Stomach (tissue), 9 donors: Measurements from ENCODE around the gene AGPAT2. TPM values are rescaled to one million over a fixed set of nuclear protein-coding genes. Genes with fewer than 3 reads are reported as not detected.

Experiments
- DNase-seq, 2 donors: peaks; one replicate each; pipeline versions ENCODE4 v3.0.0 to v3.0.0-alpha.2; 2013 to 2019
- H3K27ac ChIP-seq, 5 donors: fragments of 200-600 bp in 4 of 5; sonication (generic) in 4 of 5; one replicate each; pipeline ENCODE4 v1.5.1; 2013 to 2019; ENCODE audit warnings: mild to moderate bottlenecking in 1 of 5, moderate library complexity in 1 of 5
- H3K27me3 ChIP-seq, 3 donors: fragments of 200-600 bp; sonication (generic); one replicate each; pipeline ENCODE4 v1.5.1; 2017 to 2019; ENCODE audit warnings: mixed run types in 1 of 3
- H3K36me3 ChIP-seq, 4 donors: fragments of 200-600 bp; sonication (generic); 1 replicate in 3 of 4; 2 replicates in 1 of 4; pipeline ENCODE4 v1.5.1; 2016 to 2019
- H3K4me1 ChIP-seq, 4 donors: fragments of 200-600 bp; sonication (generic); one replicate each; pipeline ENCODE4 v1.5.1; 2016 to 2019
- H3K4me3 ChIP-seq, 4 donors: fragments of 200-600 bp; sonication (generic) in 3 of 4; one replicate each; pipeline ENCODE4 v1.5.1; 2016 to 2019; ENCODE audit warnings: mild to moderate bottlenecking in 1 of 4
- H3K9me3 ChIP-seq, 4 donors: fragments of 200-600 bp; sonication (generic); one replicate each; pipeline ENCODE4 v1.5.1; 2016 to 2019
- CTCF ChIP-seq, 7 experiments: fragments of 450-650 bp in 4 of 7; fragments of 200-600 bp in 3 of 7; sonication (generic) in 3 of 7; IDR thresholded peaks; one replicate each; pipeline ENCODE4 v1.5.1; 2016 to 2019; ENCODE audit warnings: antibody characterized with exemption in 7 of 7, control low read depth in 2 of 7, mild to moderate bottlenecking in 1 of 7
- EP300 ChIP-seq: sonication (generic); formaldehyde crosslinking; IDR thresholded peaks from one replicate; pipeline ENCODE4 v1.6.1; 2017; ENCODE audit warnings: antibody characterized with exemption
- POLR2A ChIP-seq, 4 donors: fragments of 450-650 bp; IDR thresholded peaks; one replicate each; pipeline ENCODE4 v1.6.1; 2016; ENCODE audit warnings: antibody characterized with exemption in 4 of 4, control low read depth in 2 of 4, mild to moderate bottlenecking in 1 of 4, moderate library complexity in 1 of 4
- POLR2AphosphoS5 ChIP-seq, 3 donors: sonication (generic); formaldehyde crosslinking; IDR thresholded peaks; one replicate each; pipeline ENCODE4 v1.6.1; 2016; ENCODE audit warnings: antibody characterized with exemption in 3 of 3
- WGBS, 5 donors: extraction: QIAGEN DNeasy Blood & Tissue Kit in 3 of 5; methylation state at CpG; one replicate each; pipeline versions ENCODE4 v1.1.5 to v1.1.7; 2013 to 2018; 5-methylcytosine and 5-hydroxymethylcytosine counted together
- intact Hi-C: fragments of 100-400 bp; cut with DNase I; formaldehyde crosslinking; loops from one replicate; pipeline ENCODE4 v1.15.1; 2023; ENCODE audit warnings: low total_unique reads
- polyA plus RNA-seq, 3 donors: library from polyadenylated mRNA; stranded (reverse); fragments of 200-250 nt; gene quantifications; one replicate each; pipeline ENCODE4 v1.2.3, GENCODE V29; 2013
- total RNA-seq, 5 donors: library from RNA; depleted of rRNA; stranded (reverse); fragments of >200 nt; gene quantifications; one replicate each; pipeline versions ENCODE4 v1.1.0 to v1.2.3, GENCODE V29; 2014 to 2016
- donor health status: healthy with polysubstance abuse.
- donor health status: Bipolar disorder and iron deficiency.
- donor health status: healthy.

Gene AGPAT2
- total and polyA plus RNA-seq, 8 donors: 32.7 to 135 (median 72.0) TPM

- Histone ChIP-seq H3K27ac (peak overlapping the region in 1 of 5 donors; percentile 3), H3K36me3 (peaks cover 4 to 21% (median 20%) of the 10 kb centered on the region in 4 donors), H3K27me3 (peaks cover 0 to 73% (median 43%) of the 10 kb centered on the region in 3 donors), H3K4me3 (peak overlapping the region; percentile 8 to 52 (median 48)), H3K4me1 (peaks cover 11 to 44% (median 33%) of the 10 kb centered on the region in 4 donors), H3K9me3 (no peaks in the 10 kb centered on the region)
- intact Hi-C loops: no loop called here
- TF ChIP-seq EP300: no peak
- TF ChIP-seq POLR2A (IDR thresholded peaks at IDR 0.05): no peak
- no peak for TF ChIP-seq CTCF (IDR thresholded peaks at IDR 0.05)
- peak in 1 of 3 donors; percentile 2 for TF ChIP-seq POLR2AphosphoS5 (IDR thresholded peaks at IDR 0.05)
- WGBS, 5 donors: 39 to 59% (median 58%) methylated on average over 8 to 23 of the region's 23 CpGs
- no peak for DNase-seq
These were observed 18.1 kb downstream of the AGPAT2 start for GRCh38 chr9:136668983-136669790.

- Histone ChIP-seq H3K36me3 (peaks cover 0 to 11% (median 10%) of the 10 kb centered on the region in 4 donors), H3K4me1 (peaks cover 11 to 44% (median 33%) of the 10 kb centered on the region in 4 donors), H3K27ac (peak overlapping the region in 2 of 5 donors; percentile 3 to 13), H3K27me3 (peaks cover 0 to 83% (median 47%) of the 10 kb centered on the region in 3 donors), H3K4me3 (peak overlapping the region; percentile 45 to 52 (median 48)), H3K9me3 (no peaks in the 10 kb centered on the region)
- intact Hi-C loops: no loop called here
- DNase-seq: no peak
- whole genome bisulfite sequencing, 5 donors: 54 to 81% (median 63%) methylated on average over 10 to 40 of the region's 40 CpGs
- TF ChIP-seq EP300: no peak
- no peak for TF ChIP-seq POLR2AphosphoS5 (IDR thresholded peaks at IDR 0.05)
- no peak for TF ChIP-seq POLR2A (IDR thresholded peaks at IDR 0.05)
- no peak for TF ChIP-seq CTCF (IDR thresholded peaks at IDR 0.05)
These were observed 19.1 kb downstream of the AGPAT2 start for GRCh38 chr9:136667940-136668760.

- 64 to 71% (median 69%) methylated on average over 8 to 21 of the region's 21 CpGs for whole genome bisulfite sequencing, 5 donors
- peaks cover 11 to 49% (median 33%) of the 10 kb centered on the region in 4 donors for H3K4me1 ChIP-seq
- H3K4me3 ChIP-seq: peak overlapping the region; percentile 45 to 52 (median 48)
- TF ChIP-seq EP300 (no peak), POLR2A (IDR thresholded peaks at IDR 0.05) (no peak), CTCF (IDR thresholded peaks at IDR 0.05) (no peak), POLR2AphosphoS5 (IDR thresholded peaks at IDR 0.05) (no peak)
- H3K27ac ChIP-seq: peak overlapping the region in 3 of 5 donors; percentile 3 to 13 (median 13)
- intact Hi-C loops: no loop called here
- no peak for DNase-seq
- H3K27me3 ChIP-seq: peaks cover 0 to 91% (median 55%) of the 10 kb centered on the region in 3 donors
- no peaks in the 10 kb centered on the region for H3K9me3 ChIP-seq
- peaks cover 0 to 3% (median 2%) of the 10 kb centered on the region in 4 donors for H3K36me3 ChIP-seq
These were observed 19.9 kb downstream of the AGPAT2 start for GRCh38 chr9:136667214-136667939.
